A549 treated with AZD9567 at 1 μM for 4 hours (cell line): ENCODE measurements around the gene ANXA8. TPM values are rescaled to one million over a fixed set of nuclear protein-coding genes. Genes with fewer than 3 reads are reported as not detected.

Source experiments
- total RNA-seq: library from RNA; stranded (reverse); fragments of 200-300 nt; extraction: Qiagen RNA extraction; gene quantifications from 5 replicates; pipeline ENCODE4 v1.2.3, GENCODE V29; 2022; ENCODE audit not compliant: insufficient read depth

ANXA8 gene, protein sequence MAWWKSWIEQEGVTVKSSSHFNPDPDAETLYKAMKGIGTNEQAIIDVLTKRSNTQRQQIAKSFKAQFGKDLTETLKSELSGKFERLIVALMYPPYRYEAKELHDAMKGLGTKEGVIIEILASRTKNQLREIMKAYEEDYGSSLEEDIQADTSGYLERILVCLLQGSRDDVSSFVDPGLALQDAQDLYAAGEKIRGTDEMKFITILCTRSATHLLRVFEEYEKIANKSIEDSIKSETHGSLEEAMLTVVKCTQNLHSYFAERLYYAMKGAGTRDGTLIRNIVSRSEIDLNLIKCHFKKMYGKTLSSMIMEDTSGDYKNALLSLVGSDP
- total RNA-seq, result 25.9 to 38.0 TPM (median 26.7 TPM) in 5 replicates

DNA sequence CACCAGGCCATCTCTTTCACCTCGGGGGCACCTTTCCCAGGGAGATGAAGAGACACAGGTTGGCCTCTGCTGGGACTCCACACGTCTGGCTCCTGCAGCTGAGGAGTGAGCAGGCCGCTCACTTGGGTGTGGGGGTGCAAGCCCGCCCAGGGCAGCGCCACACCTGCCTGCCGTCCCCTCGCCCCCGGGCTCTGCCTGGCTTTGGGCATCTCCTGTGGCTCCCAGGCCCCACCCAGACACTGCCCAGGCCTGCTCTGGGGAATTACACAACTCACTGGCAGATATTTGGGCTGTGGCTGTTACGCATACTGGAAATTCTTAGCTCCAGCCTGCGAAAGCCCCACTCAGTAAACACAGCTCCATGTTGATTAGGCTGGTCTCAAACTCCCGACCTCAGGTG is at the start of gene ANXA8:
Gene ANXA8, minus strand, starts transcription at position 193 of the 400 bp plus-strand sequence. Its CDS starts 182 bp downstream, at position 11.

DNA sequence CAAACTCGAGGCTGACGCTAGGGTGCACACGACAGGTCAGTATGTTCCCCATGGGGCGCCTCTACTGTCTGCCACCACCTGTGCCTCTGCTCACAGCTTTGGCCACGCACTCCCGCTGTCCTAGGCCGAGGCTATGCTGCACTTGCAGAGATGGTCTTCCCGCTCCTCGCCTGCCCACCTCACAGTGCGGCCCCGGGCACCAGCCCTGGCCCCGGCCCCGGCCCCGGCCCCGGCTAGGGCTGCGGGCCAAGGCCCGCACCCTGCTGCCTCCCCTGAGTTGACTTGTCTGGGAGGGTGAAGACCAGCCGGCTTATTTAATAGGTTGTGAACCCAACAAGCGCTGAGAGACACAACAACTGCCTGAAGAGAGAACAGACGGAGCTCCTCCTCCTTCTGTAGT is 39.6 kb upstream of the ANXA8 start, which contains the start of gene AGAP9:
Gene AGAP9, minus strand, starts transcription at position 164 of the 400 bp plus-strand sequence. Its CDS starts 112 bp downstream, at position 52.

GRCh38 chr10:47491600-47491999 is 7.7 kb upstream of the ANXA8 start, which contains the start of gene FAM25G:
Gene FAM25G, minus strand, starts transcription at chr10:47491700. Its CDS starts 26 bp downstream, at chr10:47491674.

Other genes starting within 250 kb of the ANXA8 start
- gene GDF10, start 183.9 kb downstream of the ANXA8 start, total RNA-seq, result 0.05 TPM in 3 of 5 replicates, not detected in the others
- gene GDF2, start 161.7 kb downstream of the ANXA8 start, total RNA-seq, result not detected in 5 replicates
- not detected in 5 replicates for gene RBP3, start 135.8 kb downstream of the ANXA8 start, total RNA-seq
- gene ZNF488, start 99.8 kb downstream of the ANXA8 start, total RNA-seq, result 11.7 to 13.9 TPM (median 12.4 TPM) in 5 replicates
- gene FAM25G, start 7.6 kb upstream of the ANXA8 start, total RNA-seq, result 0.87 to 0.88 TPM in 2 of 5 replicates, not detected in the others
- gene AGAP9, start 39.5 kb upstream of the ANXA8 start, total RNA-seq, result 7.5 to 12.6 TPM (median 11.7 TPM) in 5 replicates